Measurements from ENCODE around the gene GCSAML. TPM values are rescaled to one million over a fixed set of nuclear protein-coding genes. Genes with fewer than 3 reads are reported as not detected.

Gene GCSAML
- polyA plus RNA-seq, 1 donor from 2014 or later = not detected

- Histone ChIP-seq H2AFZ (ENCODE audit: low read depth, low read length) (no peak overlapping the region), H3K27ac (ENCODE audit: low read length) (no peak overlapping the region), H3K4me2 (ENCODE audit: low read length) (no peak overlapping the region), H3F3A (ENCODE audit: insufficient read depth, low read length, poor library complexity, severe bottlenecking) (no peaks in the 10 kb centered on the region), H3K27me3 (ENCODE audit: insufficient read depth, low read depth, low read length) (no peaks in the 10 kb centered on the region), H3K4me3 (ENCODE audit: low read length) (no peak overlapping the region), H3K79me2 (replicated peaks; ENCODE audit: insufficient read depth, low read length) (no peaks in the 10 kb centered on the region), H3K9me3 (ENCODE audit: low read length) (no peaks in the 10 kb centered on the region), H3K9ac (ENCODE audit: low read length) (no peak overlapping the region), H3K36me3 (ENCODE audit: insufficient read depth, low read length) (no peaks in the 10 kb centered on the region), H4K20me1 (ENCODE audit: insufficient read depth) (no peaks in the 10 kb centered on the region), H3K9me2 (ENCODE audit: insufficient read depth, low read length) (no peaks in the 10 kb centered on the region)
- no peak for TF ChIP-seq SMC3 (conservative IDR thresholded peaks at IDR 0.05; ENCODE audit: poor library complexity)
- no peak for TF ChIP-seq EP300 (conservative IDR thresholded peaks at IDR 0.05; ENCODE audit: poor library complexity, severe bottlenecking)
- TF ChIP-seq TAF1 (IDR thresholded peaks at IDR 0.05; ENCODE audit: low read depth) = no peak
- TF ChIP-seq, protein P1, sequence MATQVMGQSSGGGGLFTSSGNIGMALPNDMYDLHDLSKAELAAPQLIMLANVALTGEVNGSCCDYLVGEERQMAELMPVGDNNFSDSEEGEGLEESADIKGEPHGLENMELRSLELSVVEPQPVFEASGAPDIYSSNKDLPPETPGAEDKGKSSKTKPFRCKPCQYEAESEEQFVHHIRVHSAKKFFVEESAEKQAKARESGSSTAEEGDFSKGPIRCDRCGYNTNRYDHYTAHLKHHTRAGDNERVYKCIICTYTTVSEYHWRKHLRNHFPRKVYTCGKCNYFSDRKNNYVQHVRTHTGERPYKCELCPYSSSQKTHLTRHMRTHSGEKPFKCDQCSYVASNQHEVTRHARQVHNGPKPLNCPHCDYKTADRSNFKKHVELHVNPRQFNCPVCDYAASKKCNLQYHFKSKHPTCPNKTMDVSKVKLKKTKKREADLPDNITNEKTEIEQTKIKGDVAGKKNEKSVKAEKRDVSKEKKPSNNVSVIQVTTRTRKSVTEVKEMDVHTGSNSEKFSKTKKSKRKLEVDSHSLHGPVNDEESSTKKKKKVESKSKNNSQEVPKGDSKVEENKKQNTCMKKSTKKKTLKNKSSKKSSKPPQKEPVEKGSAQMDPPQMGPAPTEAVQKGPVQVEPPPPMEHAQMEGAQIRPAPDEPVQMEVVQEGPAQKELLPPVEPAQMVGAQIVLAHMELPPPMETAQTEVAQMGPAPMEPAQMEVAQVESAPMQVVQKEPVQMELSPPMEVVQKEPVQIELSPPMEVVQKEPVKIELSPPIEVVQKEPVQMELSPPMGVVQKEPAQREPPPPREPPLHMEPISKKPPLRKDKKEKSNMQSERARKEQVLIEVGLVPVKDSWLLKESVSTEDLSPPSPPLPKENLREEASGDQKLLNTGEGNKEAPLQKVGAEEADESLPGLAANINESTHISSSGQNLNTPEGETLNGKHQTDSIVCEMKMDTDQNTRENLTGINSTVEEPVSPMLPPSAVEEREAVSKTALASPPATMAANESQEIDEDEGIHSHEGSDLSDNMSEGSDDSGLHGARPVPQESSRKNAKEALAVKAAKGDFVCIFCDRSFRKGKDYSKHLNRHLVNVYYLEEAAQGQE (IDR thresholded peaks at IDR 0.05; ENCODE audit: borderline replicate concordance) = no peak
Measured at GRCh38 chr1:247506831-247507230, 42.1 kb upstream of the GCSAML start.

- no peak for TF ChIP-seq SMC3 (conservative IDR thresholded peaks at IDR 0.05; ENCODE audit: poor library complexity)
- no peak for TF ChIP-seq EP300 (conservative IDR thresholded peaks at IDR 0.05; ENCODE audit: poor library complexity, severe bottlenecking)
- no peak for TF ChIP-seq TAF1 (IDR thresholded peaks at IDR 0.05; ENCODE audit: low read depth)
- Histone ChIP-seq H4K20me1 (ENCODE audit: insufficient read depth) (no peaks in the 10 kb centered on the region), H3K27me3 (ENCODE audit: insufficient read depth, low read depth, low read length) (no peaks in the 10 kb centered on the region), H3K9me2 (ENCODE audit: insufficient read depth, low read length) (no peaks in the 10 kb centered on the region), H3F3A (ENCODE audit: insufficient read depth, low read length, poor library complexity, severe bottlenecking) (no peaks in the 10 kb centered on the region), H3K9ac (ENCODE audit: low read length) (no peak overlapping the region), H3K9me3 (ENCODE audit: low read length) (no peaks in the 10 kb centered on the region), H3K4me2 (ENCODE audit: low read length) (no peak overlapping the region), H3K4me3 (ENCODE audit: low read length) (no peak overlapping the region), H3K27ac (ENCODE audit: low read length) (no peak overlapping the region), H2AFZ (ENCODE audit: low read depth, low read length) (no peak overlapping the region), H3K36me3 (ENCODE audit: insufficient read depth, low read length) (no peaks in the 10 kb centered on the region), H3K79me2 (replicated peaks; ENCODE audit: insufficient read depth, low read length) (no peaks in the 10 kb centered on the region)
Measured at GRCh38 chr1:247517795-247518612, 30.9 kb upstream of the GCSAML start.

- no peaks in the 10 kb centered on the region for H4K20me1 ChIP-seq (ENCODE audit: insufficient read depth)
- H2AFZ ChIP-seq (ENCODE audit: low read depth, low read length) = no peak overlapping the region
- no peaks in the 10 kb centered on the region for H3K27me3 ChIP-seq (ENCODE audit: insufficient read depth, low read depth, low read length)
- no peak for TF ChIP-seq SMC3 (conservative IDR thresholded peaks at IDR 0.05; ENCODE audit: poor library complexity)
- no peak for TF ChIP-seq RAD21 (conservative IDR thresholded peaks at IDR 0.05)
- TF ChIP-seq POLR2AphosphoS5 (IDR thresholded peaks at IDR 0.05) = no peak
- TF ChIP-seq, protein P2, sequence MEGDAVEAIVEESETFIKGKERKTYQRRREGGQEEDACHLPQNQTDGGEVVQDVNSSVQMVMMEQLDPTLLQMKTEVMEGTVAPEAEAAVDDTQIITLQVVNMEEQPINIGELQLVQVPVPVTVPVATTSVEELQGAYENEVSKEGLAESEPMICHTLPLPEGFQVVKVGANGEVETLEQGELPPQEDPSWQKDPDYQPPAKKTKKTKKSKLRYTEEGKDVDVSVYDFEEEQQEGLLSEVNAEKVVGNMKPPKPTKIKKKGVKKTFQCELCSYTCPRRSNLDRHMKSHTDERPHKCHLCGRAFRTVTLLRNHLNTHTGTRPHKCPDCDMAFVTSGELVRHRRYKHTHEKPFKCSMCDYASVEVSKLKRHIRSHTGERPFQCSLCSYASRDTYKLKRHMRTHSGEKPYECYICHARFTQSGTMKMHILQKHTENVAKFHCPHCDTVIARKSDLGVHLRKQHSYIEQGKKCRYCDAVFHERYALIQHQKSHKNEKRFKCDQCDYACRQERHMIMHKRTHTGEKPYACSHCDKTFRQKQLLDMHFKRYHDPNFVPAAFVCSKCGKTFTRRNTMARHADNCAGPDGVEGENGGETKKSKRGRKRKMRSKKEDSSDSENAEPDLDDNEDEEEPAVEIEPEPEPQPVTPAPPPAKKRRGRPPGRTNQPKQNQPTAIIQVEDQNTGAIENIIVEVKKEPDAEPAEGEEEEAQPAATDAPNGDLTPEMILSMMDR (IDR thresholded peaks at IDR 0.05; ENCODE audit: poor library complexity, severe bottlenecking) = no peak
- TF ChIP-seq MXI1 (conservative IDR thresholded peaks at IDR 0.05; ENCODE audit: poor library complexity, severe bottlenecking) = no peak
- no peak for TF ChIP-seq EP300 (conservative IDR thresholded peaks at IDR 0.05; ENCODE audit: poor library complexity, severe bottlenecking)
- TF ChIP-seq EZH2 (IDR thresholded peaks at IDR 0.05; ENCODE audit: borderline replicate concordance, insufficient read depth, low read length, poor library complexity, severe bottlenecking) = no peak
- TF ChIP-seq TAF1 (IDR thresholded peaks at IDR 0.05; ENCODE audit: low read depth) = no peak
- TF ChIP-seq, protein P1 (IDR thresholded peaks at IDR 0.05; ENCODE audit: borderline replicate concordance) = no peak
- H3K4me2 ChIP-seq (ENCODE audit: low read length) = no peak overlapping the region
- no peaks in the 10 kb centered on the region for H3K9me3 ChIP-seq (ENCODE audit: low read length)
- no peaks in the 10 kb centered on the region for H3K36me3 ChIP-seq (ENCODE audit: insufficient read depth, low read length)
- no peak overlapping the region for H3K27ac ChIP-seq (ENCODE audit: low read length)
- no peaks in the 10 kb centered on the region for H3F3A ChIP-seq (ENCODE audit: insufficient read depth, low read length, poor library complexity, severe bottlenecking)
- H3K79me2 ChIP-seq (replicated peaks; ENCODE audit: insufficient read depth, low read length) = no peaks in the 10 kb centered on the region
- H3K4me3 ChIP-seq (ENCODE audit: low read length) = no peak overlapping the region
- no peaks in the 10 kb centered on the region for H3K9me2 ChIP-seq (ENCODE audit: insufficient read depth, low read length)
- no peak overlapping the region for H3K9ac ChIP-seq (ENCODE audit: low read length)
Measured at GRCh38 chr1:247518613-247518891, 30.4 kb upstream of the GCSAML start.

All from neural cell (in vitro differentiated cells).